Prostate gland (tissue), 2 donors: ENCODE results near the gene NPTXR.

Experiments used
- POLR2A ChIP-seq: fragments of 450-650 bp; IDR thresholded peaks from one replicate; pipeline ENCODE4 v1.6.1; 2016; ENCODE audit warnings: antibody characterized with exemption, mild to moderate bottlenecking
- POLR2AphosphoS5 ChIP-seq: sonication (generic); formaldehyde crosslinking; IDR thresholded peaks from one replicate; pipeline ENCODE4 v1.6.1; 2017; ENCODE audit warnings: antibody characterized with exemption
- TF ChIP-seq, protein P1 (sequence below), 4 experiments: fragments of 200-600 bp in 2 of 4; fragments of 450-650 bp in 2 of 4; sonication (generic) in 2 of 4; IDR thresholded peaks; 1 replicate in 3 of 4; 2 replicates in 1 of 4; pipeline ENCODE4 v1.5.1; 2016 to 2019; ENCODE audit warnings: antibody characterized with exemption in 4 of 4, mild to moderate bottlenecking in 2 of 4, moderate library complexity in 2 of 4

DNA sequence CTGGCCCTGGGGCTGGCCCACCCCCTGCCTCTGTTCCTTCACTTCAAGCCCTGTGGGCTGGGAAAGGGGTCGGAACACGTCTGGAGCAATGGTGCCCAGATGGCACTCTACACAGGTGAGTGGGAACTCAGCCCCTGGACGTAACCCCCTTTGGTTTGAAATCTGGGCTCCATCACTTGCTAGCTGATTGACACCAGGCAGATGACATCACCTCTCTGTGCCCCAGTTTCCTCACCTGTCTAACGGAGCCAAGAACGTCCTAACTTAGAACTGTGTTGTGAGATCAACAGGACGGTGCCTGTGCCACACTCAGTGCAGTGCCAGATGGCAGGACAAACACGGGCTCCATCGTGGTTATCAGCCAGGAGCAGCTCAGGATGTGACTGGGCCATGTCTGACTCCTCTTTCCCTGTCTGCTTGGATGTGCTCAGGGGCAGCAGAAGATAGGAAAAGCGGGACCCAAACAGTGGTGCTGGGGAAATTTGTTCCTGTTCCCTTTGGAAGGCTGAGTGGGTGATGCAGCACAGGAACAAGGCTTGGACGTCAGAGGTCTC, 24.4 kb downstream of the NPTXR start:
- TF ChIP-seq, protein P1, sequence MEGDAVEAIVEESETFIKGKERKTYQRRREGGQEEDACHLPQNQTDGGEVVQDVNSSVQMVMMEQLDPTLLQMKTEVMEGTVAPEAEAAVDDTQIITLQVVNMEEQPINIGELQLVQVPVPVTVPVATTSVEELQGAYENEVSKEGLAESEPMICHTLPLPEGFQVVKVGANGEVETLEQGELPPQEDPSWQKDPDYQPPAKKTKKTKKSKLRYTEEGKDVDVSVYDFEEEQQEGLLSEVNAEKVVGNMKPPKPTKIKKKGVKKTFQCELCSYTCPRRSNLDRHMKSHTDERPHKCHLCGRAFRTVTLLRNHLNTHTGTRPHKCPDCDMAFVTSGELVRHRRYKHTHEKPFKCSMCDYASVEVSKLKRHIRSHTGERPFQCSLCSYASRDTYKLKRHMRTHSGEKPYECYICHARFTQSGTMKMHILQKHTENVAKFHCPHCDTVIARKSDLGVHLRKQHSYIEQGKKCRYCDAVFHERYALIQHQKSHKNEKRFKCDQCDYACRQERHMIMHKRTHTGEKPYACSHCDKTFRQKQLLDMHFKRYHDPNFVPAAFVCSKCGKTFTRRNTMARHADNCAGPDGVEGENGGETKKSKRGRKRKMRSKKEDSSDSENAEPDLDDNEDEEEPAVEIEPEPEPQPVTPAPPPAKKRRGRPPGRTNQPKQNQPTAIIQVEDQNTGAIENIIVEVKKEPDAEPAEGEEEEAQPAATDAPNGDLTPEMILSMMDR (IDR thresholded peaks at IDR 0.05) = no peak
- no peak for TF ChIP-seq POLR2A
- TF ChIP-seq POLR2AphosphoS5 = no peak
